Measurements from ENCODE around the gene RPL7L1. TPM values are rescaled to one million over a fixed set of nuclear protein-coding genes. Genes with fewer than 3 reads are reported as not detected.
"Not testable (repeated sequence)": the region's sequence is repeated elsewhere in the genome, so short reads cannot be mapped to it uniquely, and the experiment has no call there.

RPL7L1 gene
- polyA plus RNA-seq, 1 donor: 71.8 TPM

GRCh38 chr6:42894041-42894828, 14.8 kb downstream of the RPL7L1 start:
- not testable (repeated sequence) for DNase-seq

- DNase-seq: no peak
Observed at GRCh38 chr6:42896178-42896719, 16.8 kb downstream of the RPL7L1 start.

DNA sequence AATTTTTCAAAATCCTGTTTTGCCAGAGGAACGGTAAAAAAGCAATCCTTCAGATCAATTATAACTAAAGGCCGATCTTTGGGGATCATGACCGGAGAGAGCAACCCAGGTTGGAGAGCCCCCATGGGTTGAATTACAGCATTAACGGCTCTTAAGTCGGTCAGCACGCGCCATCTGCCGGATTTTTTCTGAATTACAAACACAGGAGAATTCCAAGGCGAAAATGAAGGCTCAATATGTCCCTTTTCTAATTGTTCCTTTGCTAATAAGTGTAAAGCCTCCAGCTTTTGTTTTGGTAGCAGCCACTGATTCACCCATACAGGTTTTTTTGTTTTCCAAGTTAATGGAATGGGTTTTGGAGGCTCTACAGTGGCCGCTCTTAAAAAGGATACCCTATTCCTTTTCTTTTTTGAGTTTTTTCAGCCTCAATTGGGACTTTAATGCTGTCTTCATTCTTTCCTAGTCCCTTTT, 19.5 kb downstream of the RPL7L1 start:
- DNase-seq: peak; percentile 54

- DNase-seq: no peak
Observed at GRCh38 chr6:42899871-42900270, 20.5 kb downstream of the RPL7L1 start.

GRCh38 chr6:42901538-42901957, 22.1 kb downstream of the RPL7L1 start:
- peak; percentile 79 for DNase-seq

- DNase-seq: not testable (repeated sequence)
Observed at GRCh38 chr6:42902429-42903263, 23.2 kb downstream of the RPL7L1 start.

DNA sequence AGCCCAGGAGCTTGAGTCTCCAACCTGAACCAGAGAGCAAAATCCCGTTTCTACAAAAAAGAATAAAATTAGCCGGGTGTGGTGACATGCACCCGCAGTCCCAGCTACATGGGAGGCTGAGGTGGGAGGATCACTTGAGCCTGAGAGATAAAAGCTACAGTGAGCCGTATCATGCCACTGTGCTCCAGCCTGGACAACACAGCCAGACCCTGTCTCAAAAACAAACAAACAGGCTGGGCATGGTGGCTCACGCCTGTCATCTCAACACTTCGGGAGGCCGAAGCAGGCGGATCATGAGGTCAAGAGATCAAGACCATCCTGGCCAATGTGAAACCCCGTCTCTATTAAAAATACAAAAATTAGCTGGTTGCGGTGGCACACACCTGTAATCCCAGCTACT, 25.1 kb downstream of the RPL7L1 start:
- DNase-seq: no peak

DNA sequence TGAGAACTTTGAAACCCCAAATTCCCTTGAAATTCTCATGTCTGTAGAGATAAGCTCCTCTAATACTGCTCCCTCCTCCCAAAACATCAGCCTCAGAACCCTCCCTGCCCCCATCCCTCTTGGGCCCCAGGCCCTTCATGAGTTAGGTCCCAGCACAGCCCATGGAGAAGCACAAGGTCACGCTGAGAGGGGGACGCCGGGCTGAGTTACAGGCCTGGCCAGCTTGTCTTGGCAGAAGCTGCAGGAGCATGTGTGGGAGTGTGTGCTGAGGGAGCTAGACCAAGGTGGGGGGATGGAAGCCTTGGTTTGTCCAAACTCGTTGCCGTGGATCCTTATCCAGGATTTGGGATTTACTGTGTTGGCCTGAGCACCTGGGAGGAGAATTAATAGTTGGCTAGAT, 27.9 kb downstream of the RPL7L1 start:
- DNase-seq: no peak

DNA sequence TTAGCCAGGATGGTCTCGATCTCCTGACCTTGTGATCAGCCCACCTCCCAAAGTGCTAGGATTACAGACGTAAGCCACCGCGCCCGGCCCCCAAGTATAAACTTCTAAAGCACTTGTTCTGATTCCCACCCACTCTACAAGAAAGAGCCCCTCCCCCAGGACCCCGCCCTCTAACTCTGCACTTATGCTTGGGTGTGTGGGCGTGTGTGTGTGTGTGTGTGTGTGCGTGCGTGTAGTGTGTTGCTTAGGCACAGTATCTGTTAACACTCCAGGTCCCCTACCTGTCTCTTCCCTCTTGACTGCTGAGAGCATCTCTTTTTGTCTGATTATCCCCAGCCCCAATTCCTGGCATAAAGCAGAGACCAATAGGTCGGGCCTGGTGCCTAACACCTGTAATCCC, 30.4 kb downstream of the RPL7L1 start:
- DNase-seq: no peak

GRCh38 chr6:42911171-42912021, 32.0 kb downstream of the RPL7L1 start:
- no peak for DNase-seq

DNA sequence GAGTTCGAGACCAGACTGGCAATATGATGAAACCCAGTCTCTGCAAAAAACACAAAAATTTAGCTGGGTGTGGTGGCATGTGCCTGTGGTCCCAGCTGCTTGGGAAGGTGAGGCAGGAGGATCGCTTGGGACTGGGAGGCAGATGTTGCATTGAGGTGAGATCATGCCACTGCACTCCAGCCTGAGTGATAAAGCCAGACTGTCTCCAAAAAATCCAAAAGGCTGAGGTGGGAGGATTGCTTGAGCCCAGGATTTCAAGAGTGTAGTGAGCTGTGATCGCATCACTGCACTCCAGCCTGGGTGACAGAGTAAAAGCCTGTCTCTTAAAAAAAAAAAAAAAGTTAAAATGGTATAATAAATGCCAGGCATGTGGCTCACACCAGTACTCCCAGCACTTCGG, 35.1 kb downstream of the RPL7L1 start:
- DNase-seq: no peak

DNA sequence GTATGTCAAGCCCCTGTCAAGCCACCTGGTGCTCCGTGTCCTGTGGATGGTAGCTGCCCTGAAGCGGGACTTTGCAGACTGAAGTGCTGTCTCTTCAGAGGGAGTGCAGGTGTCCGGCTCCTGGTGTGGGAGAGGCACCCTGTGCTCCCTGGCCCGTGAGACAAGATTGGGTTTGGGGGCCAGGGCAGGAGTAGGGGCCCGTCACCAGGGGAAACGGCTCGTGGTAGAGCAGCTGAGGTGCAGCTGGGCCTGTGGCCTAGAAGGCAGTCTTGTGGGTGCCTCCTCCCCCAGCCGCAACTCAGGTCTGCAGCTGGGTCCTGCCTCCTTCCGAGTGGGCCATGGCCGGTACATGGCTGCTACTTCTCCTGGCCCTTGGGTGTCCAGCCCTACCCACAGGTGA, 36.3 kb downstream of the RPL7L1 start, which contains the start of gene PTCRA:
Gene PTCRA (plus strand): TSS at position 322 of the 400 bp plus-strand sequence. CDS start 17 bp downstream, at position 339.
- no peak for DNase-seq

- no peak for DNase-seq
Observed at GRCh38 chr6:42916288-42916687, 36.9 kb downstream of the RPL7L1 start.

DNA sequence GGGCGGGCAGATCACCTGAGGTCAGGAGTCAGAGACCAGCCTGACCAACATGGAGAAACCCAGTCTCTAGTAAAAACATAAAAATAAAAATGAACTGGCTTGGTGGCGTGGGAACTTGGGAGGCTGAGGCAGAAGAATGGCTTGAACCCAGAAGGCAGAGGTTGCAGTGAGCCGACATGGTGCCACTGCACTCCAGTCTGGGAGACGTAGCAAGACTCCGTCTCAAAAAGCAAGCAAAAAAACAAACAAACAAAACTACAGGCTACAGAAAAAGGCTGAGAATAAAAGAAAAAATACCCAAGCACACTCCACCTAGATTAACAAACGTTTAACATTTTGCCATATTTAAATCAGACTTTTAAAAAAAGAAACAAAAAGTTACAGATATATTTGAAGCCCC, 42.4 kb downstream of the RPL7L1 start:
- DNase-seq: no peak

DNA sequence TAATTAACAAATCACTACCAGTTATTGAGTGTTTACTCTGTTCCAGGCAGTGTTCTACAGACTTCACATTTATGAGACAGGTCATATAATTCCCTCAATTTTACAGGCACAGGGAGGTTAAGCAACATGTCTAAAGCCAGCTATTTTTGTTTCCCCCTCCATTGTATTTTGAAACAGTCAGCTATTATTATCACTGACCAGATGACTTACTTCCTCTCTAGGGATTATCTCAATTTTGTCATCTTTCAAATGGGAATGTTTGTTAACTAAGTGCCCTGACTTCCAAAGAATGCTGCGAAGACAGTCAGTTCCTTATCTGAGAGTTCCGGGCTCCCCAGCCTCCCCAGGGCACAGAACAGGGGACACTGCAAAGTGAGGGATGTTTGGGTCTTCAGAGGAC, 44.2 kb downstream of the RPL7L1 start:
- no peak for DNase-seq

- DNase-seq: no peak
Observed at GRCh38 chr6:42925248-42925857, 45.9 kb downstream of the RPL7L1 start.

- DNase-seq: peak; percentile 96
Observed at GRCh38 chr6:42928986-42929820, 49.8 kb downstream of the RPL7L1 start, which contains the start of gene CNPY3. Gene CNPY3 (plus strand): TSS chr6:42929480. CDS start chr6:42929571, 91 bp downstream.

- DNase-seq: peak; percentile 71
Observed at GRCh38 chr6:42929821-42930360, 50.5 kb downstream of the RPL7L1 start.

DNA sequence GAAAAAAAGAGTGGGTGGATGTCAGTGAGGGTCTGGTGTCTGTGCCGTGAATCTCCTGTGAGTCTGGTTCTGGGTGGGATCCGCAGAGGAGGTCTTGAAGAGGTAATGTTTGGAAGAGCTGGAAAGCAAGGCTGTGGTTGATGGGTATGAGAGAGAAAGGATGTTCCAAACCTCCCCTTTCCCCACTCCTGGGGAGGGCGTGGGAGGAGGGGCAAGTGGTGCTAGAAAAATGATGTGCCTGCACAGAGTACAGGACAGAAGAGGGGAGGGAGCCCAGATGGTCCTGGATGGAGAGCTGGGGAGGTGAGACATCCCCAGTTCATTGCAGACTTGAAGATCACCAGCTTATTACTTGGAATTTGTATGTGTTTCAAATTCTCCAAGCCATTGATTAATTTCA, 53.0 kb downstream of the RPL7L1 start:
- no peak for DNase-seq

GRCh38 chr6:42933205-42933604, 53.8 kb downstream of the RPL7L1 start:
- no peak for DNase-seq
